ENCODE results near the gene SGSH.

DNA sequence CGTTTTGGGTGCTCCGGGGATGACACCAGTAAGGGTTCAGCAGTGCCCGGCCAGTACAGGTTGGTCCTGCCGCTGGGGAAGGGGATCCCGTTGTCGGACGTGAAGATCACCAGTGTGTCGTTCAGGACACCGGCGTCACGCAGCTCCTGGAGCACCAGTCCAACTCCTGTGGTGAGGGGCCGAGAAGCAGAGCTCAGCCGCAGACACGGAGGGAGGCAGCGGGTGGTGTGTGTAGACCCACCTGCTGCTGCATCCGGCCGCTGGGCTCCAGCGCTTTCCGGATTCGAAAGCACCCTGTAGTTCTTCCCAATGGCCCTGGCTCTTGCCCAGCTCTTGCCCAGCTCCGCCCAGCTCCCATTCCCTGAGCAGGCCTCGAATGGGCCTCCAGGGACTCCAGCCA, 8.0 kb downstream of the SGSH start:
- TF ChIP-seq POLR2AphosphoS5 (IDR thresholded peaks at IDR 0.05) (no peak), POLR2A (IDR thresholded peaks at IDR 0.05) (no peak), CTCF (IDR thresholded peaks at IDR 0.05) (no peak), EP300 (IDR thresholded peaks at IDR 0.05) (no peak)

All from suprapubic skin (tissue), 4 donors.